Measurements from ENCODE around the gene SEMA3B.

DNA sequence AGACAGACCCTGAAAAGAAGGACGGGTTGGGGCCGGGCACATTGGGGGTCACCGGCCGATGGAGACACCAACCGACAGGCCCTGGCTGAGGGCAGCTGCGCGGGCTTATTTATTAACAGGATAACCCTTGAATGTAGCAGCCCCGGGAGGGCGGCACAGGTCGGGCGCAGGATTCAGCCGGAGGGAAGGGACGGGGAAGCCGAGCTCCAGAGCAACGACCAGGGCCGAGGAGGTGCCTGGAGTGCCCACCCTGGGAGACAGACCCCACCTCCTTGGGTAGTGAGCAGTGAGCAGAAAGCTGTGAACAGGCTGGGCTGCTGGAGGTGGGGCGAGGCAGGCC, 7.8 kb downstream of the SEMA3B start:
- TF ChIP-seq POLR2AphosphoS5 (IDR thresholded peaks at IDR 0.05), result no peak
- no peak for TF ChIP-seq POLR2A (IDR thresholded peaks at IDR 0.05)

All from prostate gland (tissue), 1 donor.